Panc1 (cell line): ENCODE data around the gene BARHL1. TPM values are rescaled to one million over a fixed set of nuclear protein-coding genes. Genes with fewer than 3 reads are reported as not detected.

ENCODE experiments used
- ATAC-seq: fragments of 200-7000 bp; cut with Tn5 transposase; 2 replicates; pipeline ENCODE4 v1.9.1; 2020; ENCODE audit warnings: mild to moderate bottlenecking, moderate library complexity
- BruUV-seq: library from RNA; stranded (reverse); fragments of 400-500 nt; replicated peaks from 2 replicates; lab custom pipeline; 2021; lab: Mats Ljungman, UMichigan
- CTCF ChIA-PET: fragments of 300-600 bp; sonication (Branson Sonifier 250); formaldehyde crosslinking; loops from one replicate; lab custom pipeline; 2022; ENCODE audit warnings: antibody characterized with exemption; lab: Charles Lee
- POLR2A ChIA-PET: fragments of 300-600 bp; sonication (Branson Sonifier 250); formaldehyde crosslinking; loops from one replicate; lab custom pipeline; 2022; ENCODE audit warnings: antibody characterized with exemption; lab: Charles Lee
- DNase-seq: peaks from one replicate; pipeline ENCODE4 v3.0.0-alpha.2; 2010; ENCODE audit warnings: low read depth, low spot score
- H3K27ac ChIP-seq: 2 replicates; pipeline ENCODE4 v1.5.1; 2011; ENCODE audit warnings: mild to moderate bottlenecking, low read length, inconsistent platforms
- H3K27me3 ChIP-seq: fragments of 200-500 bp; sonication (Bioruptor generic); 2 replicates; pipeline ENCODE4 v1.6.0; 2014; ENCODE audit warnings: low read length, inconsistent platforms; ENCODE audit not compliant: control insufficient read depth, insufficient read depth
- H3K36me3 ChIP-seq: fragments of 200-500 bp; sonication (Bioruptor generic); 2 replicates; pipeline ENCODE4 v1.5.1; 2014; ENCODE audit warnings: inconsistent platforms, mild to moderate bottlenecking, low read length, moderate library complexity; ENCODE audit not compliant: control insufficient read depth, insufficient read depth
- H3K4me1 ChIP-seq: 2 replicates; pipeline ENCODE4 v1.5.1; 2011; ENCODE audit warnings: inconsistent platforms, mild to moderate bottlenecking, low read length, moderate library complexity; ENCODE audit not compliant: control insufficient read depth, insufficient read depth
- H3K4me3 ChIP-seq, 2 experiments: 2 replicates each; pipeline ENCODE4 v1.5.1; 2011 to 2012; ENCODE audit warnings: low read depth in 2 of 2, low read length in 2 of 2, mild to moderate bottlenecking in 2 of 2, inconsistent platforms in 1 of 2, moderate library complexity in 1 of 2
- H3K9me3 ChIP-seq: fragments of 200-500 bp; sonication (Bioruptor generic); 2 replicates; pipeline ENCODE4 v1.5.1; 2014; ENCODE audit warnings: low read depth, mild to moderate bottlenecking, inconsistent platforms, low read length, moderate library complexity; ENCODE audit not compliant: control insufficient read depth, insufficient read depth
- POLR2AphosphoS5 ChIP-seq: IDR thresholded peaks from 2 replicates; pipeline ENCODE4 v1.6.1; 2012; ENCODE audit warnings: mild to moderate bottlenecking, low read depth, low read length, moderate library complexity
- SIN3A ChIP-seq: IDR thresholded peaks from 2 replicates; pipeline ENCODE4 v1.6.1; 2012; ENCODE audit warnings: low read depth, mild to moderate bottlenecking, low read length, moderate library complexity, borderline replicate concordance; ENCODE audit not compliant: insufficient read depth
- TCF7L2 ChIP-seq: IDR thresholded peaks from 2 replicates; pipeline ENCODE4 v1.6.1; 2011; ENCODE audit warnings: mild to moderate bottlenecking, low read depth, low read length, inconsistent platforms
- in situ Hi-C: cut with HindIII; loops from 2 replicates; pipeline ENCODE4 v1.10.0; 2016; ENCODE audit warnings: low sequenced_read_pairs, low pct_unique_long_range_greater_than_20kb
- intact Hi-C: fragments of 100-400 bp; cut with micrococcal nuclease; formaldehyde crosslinking; loops from one replicate; pipeline ENCODE4 v1.10.0; 2022; ENCODE audit not compliant: unreplicated experiment
- total RNA-seq: library from RNA; stranded (reverse); gene quantifications from one replicate; pipeline ENCODE4 v1.2.1, GENCODE V29; 2021; ENCODE audit not compliant: unreplicated experiment
- TF ChIP-seq, protein P1 (sequence below): fragments of 450-650 bp; IDR thresholded peaks from 2 replicates; pipeline ENCODE4 v1.5.1; 2017; ENCODE audit warnings: mild to moderate bottlenecking
- TF ChIP-seq, protein P2 (sequence below), 2 experiments: IDR thresholded peaks; 2 replicates each; pipeline ENCODE4 v1.6.1; 2011 to 2012; ENCODE audit warnings: low read depth in 2 of 2, control low read depth in 1 of 2, low read length in 1 of 2, mild to moderate bottlenecking in 1 of 2, moderate library complexity in 1 of 2; ENCODE audit not compliant: insufficient read depth in 1 of 2

The BARHL1 gene
- total RNA-seq, 1 experiment from 2014 or later = not detected

DNA sequence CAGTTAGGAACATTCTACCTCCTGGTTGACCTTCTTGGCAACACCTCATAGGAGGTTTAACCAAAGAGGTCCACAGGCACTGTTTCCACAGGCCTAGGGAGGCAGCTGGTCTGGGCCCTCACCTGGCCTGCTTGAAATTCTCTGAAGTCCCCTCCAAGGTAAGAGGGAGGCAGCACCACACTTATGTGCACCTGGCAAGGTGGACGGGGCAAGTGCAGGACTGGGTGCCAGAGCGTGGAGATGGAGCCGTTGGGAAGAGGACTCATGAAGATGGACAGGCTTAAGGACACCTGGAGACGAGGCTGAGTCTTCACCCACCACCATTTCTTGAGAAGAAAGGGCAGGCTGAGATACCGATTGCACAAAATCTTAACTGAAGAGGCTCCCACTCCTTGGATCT, 6.6 kb upstream of the BARHL1 start:
- DNase-seq (no peak), ATAC-seq (no peak)
- Histone ChIP-seq H3K27me3 (peaks cover 7% of the 10 kb centered on the region; the same call in 1 of the 2 replicates), H3K4me3 (no peak overlapping the region), H3K36me3 (no peaks in the 10 kb centered on the region), H3K27ac (no peak overlapping the region), H3K4me1 (no peaks in the 10 kb centered on the region), H3K9me3 (no peaks in the 10 kb centered on the region)
- BruUV-seq = no TSS peak
- CTCF ChIA-PET = interaction anchor here (0.7 kb wide), 1 partner anchor 162 kb away, joined by 3 read pairs; no protein-coding TSS in a partner anchor
- POLR2A ChIA-PET = no interaction called here
- intact Hi-C loops = loop anchor here (2.0 kb wide), 1 partner anchor 69 kb away; no protein-coding TSS in a partner anchor
- in situ Hi-C loops = no loop called here
- TF ChIP-seq, protein P1, sequence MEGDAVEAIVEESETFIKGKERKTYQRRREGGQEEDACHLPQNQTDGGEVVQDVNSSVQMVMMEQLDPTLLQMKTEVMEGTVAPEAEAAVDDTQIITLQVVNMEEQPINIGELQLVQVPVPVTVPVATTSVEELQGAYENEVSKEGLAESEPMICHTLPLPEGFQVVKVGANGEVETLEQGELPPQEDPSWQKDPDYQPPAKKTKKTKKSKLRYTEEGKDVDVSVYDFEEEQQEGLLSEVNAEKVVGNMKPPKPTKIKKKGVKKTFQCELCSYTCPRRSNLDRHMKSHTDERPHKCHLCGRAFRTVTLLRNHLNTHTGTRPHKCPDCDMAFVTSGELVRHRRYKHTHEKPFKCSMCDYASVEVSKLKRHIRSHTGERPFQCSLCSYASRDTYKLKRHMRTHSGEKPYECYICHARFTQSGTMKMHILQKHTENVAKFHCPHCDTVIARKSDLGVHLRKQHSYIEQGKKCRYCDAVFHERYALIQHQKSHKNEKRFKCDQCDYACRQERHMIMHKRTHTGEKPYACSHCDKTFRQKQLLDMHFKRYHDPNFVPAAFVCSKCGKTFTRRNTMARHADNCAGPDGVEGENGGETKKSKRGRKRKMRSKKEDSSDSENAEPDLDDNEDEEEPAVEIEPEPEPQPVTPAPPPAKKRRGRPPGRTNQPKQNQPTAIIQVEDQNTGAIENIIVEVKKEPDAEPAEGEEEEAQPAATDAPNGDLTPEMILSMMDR = no peak
- TF ChIP-seq, protein P2, sequence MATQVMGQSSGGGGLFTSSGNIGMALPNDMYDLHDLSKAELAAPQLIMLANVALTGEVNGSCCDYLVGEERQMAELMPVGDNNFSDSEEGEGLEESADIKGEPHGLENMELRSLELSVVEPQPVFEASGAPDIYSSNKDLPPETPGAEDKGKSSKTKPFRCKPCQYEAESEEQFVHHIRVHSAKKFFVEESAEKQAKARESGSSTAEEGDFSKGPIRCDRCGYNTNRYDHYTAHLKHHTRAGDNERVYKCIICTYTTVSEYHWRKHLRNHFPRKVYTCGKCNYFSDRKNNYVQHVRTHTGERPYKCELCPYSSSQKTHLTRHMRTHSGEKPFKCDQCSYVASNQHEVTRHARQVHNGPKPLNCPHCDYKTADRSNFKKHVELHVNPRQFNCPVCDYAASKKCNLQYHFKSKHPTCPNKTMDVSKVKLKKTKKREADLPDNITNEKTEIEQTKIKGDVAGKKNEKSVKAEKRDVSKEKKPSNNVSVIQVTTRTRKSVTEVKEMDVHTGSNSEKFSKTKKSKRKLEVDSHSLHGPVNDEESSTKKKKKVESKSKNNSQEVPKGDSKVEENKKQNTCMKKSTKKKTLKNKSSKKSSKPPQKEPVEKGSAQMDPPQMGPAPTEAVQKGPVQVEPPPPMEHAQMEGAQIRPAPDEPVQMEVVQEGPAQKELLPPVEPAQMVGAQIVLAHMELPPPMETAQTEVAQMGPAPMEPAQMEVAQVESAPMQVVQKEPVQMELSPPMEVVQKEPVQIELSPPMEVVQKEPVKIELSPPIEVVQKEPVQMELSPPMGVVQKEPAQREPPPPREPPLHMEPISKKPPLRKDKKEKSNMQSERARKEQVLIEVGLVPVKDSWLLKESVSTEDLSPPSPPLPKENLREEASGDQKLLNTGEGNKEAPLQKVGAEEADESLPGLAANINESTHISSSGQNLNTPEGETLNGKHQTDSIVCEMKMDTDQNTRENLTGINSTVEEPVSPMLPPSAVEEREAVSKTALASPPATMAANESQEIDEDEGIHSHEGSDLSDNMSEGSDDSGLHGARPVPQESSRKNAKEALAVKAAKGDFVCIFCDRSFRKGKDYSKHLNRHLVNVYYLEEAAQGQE (IDR thresholded peaks at IDR 0.05; ENCODE audit: insufficient read depth in 1 of 2, low read depth in 2 of 2, low read length in 1 of 2) = no peak
- no peak for TF ChIP-seq POLR2AphosphoS5
- TF ChIP-seq SIN3A = no peak
- no peak for TF ChIP-seq TCF7L2

DNA sequence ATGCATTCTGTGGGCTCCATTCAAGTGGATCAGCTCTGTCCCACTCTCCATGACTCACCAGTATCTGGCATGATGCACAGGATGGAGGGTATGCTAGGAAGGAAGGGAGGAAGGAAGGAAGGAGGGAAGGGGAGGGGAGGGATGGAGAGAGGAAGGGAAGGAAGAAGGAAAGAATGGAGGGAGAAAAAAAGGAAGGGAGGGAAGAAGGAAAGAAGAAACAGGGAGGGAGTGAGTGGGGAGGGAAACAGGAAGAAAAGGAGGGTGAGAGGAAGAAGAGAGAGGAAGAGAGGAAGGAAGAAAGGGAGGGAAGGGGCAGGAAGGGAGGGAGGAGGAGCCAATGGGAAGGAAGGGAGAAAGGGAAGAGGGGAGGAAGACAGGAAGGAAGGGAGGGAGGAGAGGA, 5.3 kb upstream of the BARHL1 start:
- Histone ChIP-seq H3K9me3 (no peaks in the 10 kb centered on the region), H3K27ac (no peak overlapping the region), H3K36me3 (no peaks in the 10 kb centered on the region), H3K27me3 (peaks cover 7% of the 10 kb centered on the region; the same call in 1 of the 2 replicates), H3K4me3 (no peak overlapping the region), H3K4me1 (no peaks in the 10 kb centered on the region)
- DNase-seq = no peak
- in situ Hi-C loops = no loop called here
- ChIA-PET CTCF (interaction anchor here (0.7 to 0.9 kb wide), 2 partner anchors 76 to 165 kb away, joined by 3 to 5 read pairs; no protein-coding TSS in a partner anchor), POLR2A (interaction anchor here (0.5 to 0.7 kb wide), 2 partner anchors 76 to 434 kb away, joined by 4 to 9 read pairs; no protein-coding TSS in a partner anchor)
- intact Hi-C loops = no loop called here
- BruUV-seq = no TSS peak
- TF ChIP-seq SIN3A (no peak), POLR2AphosphoS5 (no peak)
- TF ChIP-seq, protein P2 (IDR thresholded peaks at IDR 0.05; ENCODE audit: insufficient read depth in 1 of 2, low read depth in 2 of 2, low read length in 1 of 2) = no peak
- no peak for ATAC-seq
